Placental epithelial cell (primary cell): ENCODE measurements around the gene USP32. TPM values are rescaled to one million over a fixed set of nuclear protein-coding genes. Genes with fewer than 3 reads are reported as not detected.
A peak's percentile ranks its signal among the peaks of the same experiment; 100 is the strongest.

Experiments used
- small RNA-seq: library from RNA; depleted of rRNA; stranded (forward); fragments of <200 nt; gene quantifications from one replicate; pipeline ENCODE3, GENCODE V24; 2012
- total RNA-seq: library from RNA; depleted of rRNA; stranded (reverse); fragments of >200 nt; gene quantifications from 2 replicates; pipeline ENCODE4 v1.2.3, GENCODE V29; 2012

The USP32 gene
- total RNA-seq = 26.8 and 45.1 TPM in 2 replicates

DNA sequence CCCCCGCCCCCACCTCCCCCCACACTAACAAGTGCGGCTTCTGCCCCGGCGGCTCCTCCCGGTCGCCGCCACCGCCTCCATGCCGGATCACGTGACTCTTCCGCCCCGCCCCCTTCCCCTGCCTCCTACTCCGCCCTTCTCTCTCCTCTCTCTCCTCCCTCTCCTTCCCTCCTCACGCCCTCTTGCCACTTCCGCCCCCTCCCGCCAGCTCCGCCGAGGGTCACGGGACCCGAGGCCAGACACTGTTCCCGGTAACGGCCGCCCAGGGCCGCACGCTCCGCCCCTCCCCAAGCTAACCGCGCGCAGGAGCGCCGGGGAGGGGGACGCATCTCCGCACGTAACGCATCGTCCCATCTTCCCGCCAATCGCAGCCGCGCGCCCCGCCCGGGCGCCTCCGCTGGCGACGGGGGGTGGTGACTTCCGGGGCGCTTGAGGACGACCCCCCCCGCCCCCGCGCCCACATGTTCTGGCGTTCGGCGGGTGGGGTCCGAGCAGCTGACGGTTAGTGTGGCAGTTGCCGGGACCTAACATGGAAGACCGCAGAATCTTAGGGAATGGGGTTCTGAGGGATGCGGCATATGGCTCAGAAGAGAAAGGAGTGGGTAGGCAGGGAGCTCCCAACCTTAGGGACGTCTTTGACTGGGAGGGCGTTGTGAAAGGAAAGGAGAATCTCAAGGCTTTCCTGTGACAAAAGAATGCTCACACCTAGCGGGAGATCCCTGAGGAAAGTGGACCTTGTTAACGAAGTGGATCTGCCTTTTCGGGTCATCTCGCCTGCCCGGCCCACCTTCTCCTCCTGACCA is at the start of gene USP32:
TSS of gene USP32 (minus strand) at position 92 of the 803 bp plus-strand sequence. CDS start 194 bp downstream, outside the sequence.

DNA sequence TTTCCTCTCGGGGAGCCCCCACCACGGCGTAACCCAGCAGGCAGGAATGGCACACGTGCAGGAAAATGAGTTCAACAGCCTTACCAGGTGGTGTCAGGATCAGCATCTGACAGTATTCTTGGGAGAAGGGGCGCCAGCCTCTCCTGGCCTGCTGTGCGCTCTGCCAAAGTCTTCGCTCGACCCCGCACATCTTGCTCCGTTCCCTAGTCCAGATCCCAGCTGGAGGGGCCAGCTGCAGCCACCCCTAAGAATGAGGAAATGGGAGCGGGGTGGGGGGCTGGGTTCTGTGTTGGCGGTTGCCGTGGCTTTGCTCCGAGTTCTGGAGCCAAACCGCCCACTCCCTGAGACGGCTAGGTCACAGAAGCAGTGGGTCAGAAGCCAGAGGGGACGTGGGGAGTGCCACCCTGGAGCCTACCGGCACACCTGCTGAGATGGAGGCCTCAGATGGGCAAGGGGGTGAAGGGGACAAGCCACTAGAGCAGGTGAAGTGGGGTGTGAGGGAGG is 30.3 kb upstream of the USP32 start, which contains the start of gene CHCT1:
TSS of gene CHCT1 (plus strand) at position 328 of the 504 bp plus-strand sequence. CDS start at position 432, 104 bp downstream.

DNA sequence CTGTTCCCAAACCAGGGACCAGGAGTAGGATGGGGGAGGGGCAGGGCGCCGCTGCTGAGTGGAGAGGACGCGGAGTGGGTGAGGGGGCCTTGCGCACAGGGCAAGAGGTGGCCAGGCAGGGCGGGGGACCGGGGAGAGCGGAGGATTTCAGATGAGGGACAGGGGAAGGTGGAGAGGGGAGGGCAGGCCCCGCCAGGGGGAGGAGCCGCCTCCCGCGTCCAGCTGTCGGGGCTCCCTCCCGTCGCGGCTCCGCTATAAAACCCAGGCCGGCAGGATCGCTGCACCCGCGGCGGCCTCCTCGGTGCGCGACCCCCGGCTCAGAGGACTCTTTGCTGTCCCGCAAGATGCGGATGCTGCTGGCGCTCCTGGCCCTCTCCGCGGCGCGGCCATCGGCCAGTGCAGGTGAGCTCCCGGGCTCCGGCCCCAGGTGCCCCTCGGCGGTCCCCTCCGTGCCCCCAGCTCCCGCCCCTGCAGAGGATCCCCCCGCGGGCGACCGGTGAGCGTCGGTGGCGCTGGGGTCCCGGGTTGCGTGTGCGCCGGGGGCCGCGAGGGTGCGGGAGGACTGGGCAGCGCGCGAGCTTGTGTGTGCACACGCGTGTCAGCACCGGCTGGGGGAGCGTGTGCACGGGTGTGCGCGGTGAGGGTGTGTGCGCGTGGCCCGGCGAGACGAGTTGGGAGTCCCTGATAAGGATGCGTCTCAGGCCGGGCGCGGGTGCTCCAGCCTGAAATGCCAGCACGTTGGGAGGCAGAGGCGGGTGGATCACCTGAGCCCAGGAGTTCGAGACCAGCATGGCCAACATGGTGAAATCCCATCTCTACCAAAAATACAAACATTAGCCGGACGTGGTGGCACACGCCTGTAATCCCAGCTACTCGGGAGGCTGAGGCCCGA is 242.0 kb downstream of the USP32 start, which contains the start of gene CA4:
TSS of gene CA4 (plus strand) at position 283 of the 892 bp plus-strand sequence. CDS start at position 345, 62 bp downstream.

Small RNA genes within 50 kb of the gene (small RNA-seq; reads per million reads assigned to genes)
- gene SCARNA20 = 3,855 reads per million, percentile 100 among the genes with 10 or more reads in this experiment

Other genes with a start within 250 kb of the USP32 start
- not detected in 2 replicates for gene CA4, start 242.2 kb downstream of the USP32 start, total RNA-seq
- gene CHCT1, start 30.4 kb upstream of the USP32 start, total RNA-seq = 0.39 TPM in 1 of 2 replicates, not detected in the other
- gene APPBP2, start 134.1 kb upstream of the USP32 start, total RNA-seq = 34.5 and 45.9 TPM in 2 replicates
- 13.0 and 15.9 TPM in 2 replicates for gene PPM1D, start 208.1 kb upstream of the USP32 start, total RNA-seq